ENCODE data around the gene ABCF3. TPM values are rescaled to one million over a fixed set of nuclear protein-coding genes. Genes with fewer than 3 reads are reported as not detected.

The ABCF3 gene
- total and polyA plus RNA-seq, 2 of the 13 experiments (the other 11 are each of a cell fraction or from before 2014, with no cell fraction given), result 38.8 to 46.5 TPM

- Histone ChIP-seq H3K4me1 (ENCODE audit: insufficient read depth, low read length) (peaks cover 7% of the 10 kb centered on the region), H3K79me2 (ENCODE audit: insufficient read depth, low read length) (no peaks in the 10 kb centered on the region), H3K27me3 (ENCODE audit: control insufficient read depth in 1 of 2, insufficient read depth in 2 of 2, low read length in 2 of 2) (no peaks in the 10 kb centered on the region), H3K27ac (ENCODE audit: extremely low read length, insufficient read depth, low read length) (no peak overlapping the region), H3K4me3 (replicated peaks in 1 of 3; ENCODE audit: insufficient read depth in 1 of 3, low read depth in 2 of 3, low read length in 3 of 3) (no peak overlapping the region), H3K4me2 (ENCODE audit: low read depth, low read length) (no peak overlapping the region), H3K9ac (ENCODE audit: insufficient read depth, low read depth, low read length) (no peak overlapping the region), H2AFZ (ENCODE audit: low read length) (no peak overlapping the region), H4K20me1 (ENCODE audit: insufficient read depth, low read length) (no peaks in the 10 kb centered on the region), H3K36me3 (replicated peaks in 1 of 2; ENCODE audit: control insufficient read depth in 1 of 2, insufficient read depth in 2 of 2, low read length in 2 of 2) (peaks cover 26 to 62% of the 10 kb centered on the region in 2 experiments), H3K9me3 (ENCODE audit: low read length) (no peaks in the 10 kb centered on the region)
- BruUV-seq (replicated peaks), result no TSS peak
- ChIA-PET POLR2A (interaction anchor here (1.2 kb wide), 1 partner anchor 98 kb away, joined by 3 read pairs; no protein-coding TSS in a partner anchor), CTCF (ENCODE audit: low intra/inter-chr PET ratio, low total read pairs) (no interaction called here)
- FAIRE-seq, result no peak
- intact Hi-C loops (cut with micrococcal nuclease; ENCODE audit: unreplicated experiment), result no loop called here
- no peak for DNase-seq (ENCODE audit: low spot score)
- in situ Hi-C loops (cut with HindIII; ENCODE audit: extremely low pct_ligation_motif_present, low pct_unique_long_range_greater_than_20kb), result loop anchor here (25.0 kb wide), 1 partner anchor 256 kb away; the partner anchor contains the start of gene PARL
- TF ChIP-seq TBL1XR1 (IDR thresholded peaks at IDR 0.05; ENCODE audit: borderline replicate concordance, low read length, partially characterized antibody) (no peak), PITX1 (CRISPR knock-in tag; IDR thresholded peaks at IDR 0.05) (no peak), ZBTB38 (CRISPR knock-in tag; IDR thresholded peaks at IDR 0.05) (no peak), NR1H2 (CRISPR knock-in tag; IDR thresholded peaks at IDR 0.05; ENCODE audit: borderline replicate concordance, low read depth) (no peak), HNF4A (CRISPR knock-in tag; IDR thresholded peaks at IDR 0.05) (no peak), ATRX (CRISPR knock-in tag; IDR thresholded peaks at IDR 0.05; ENCODE audit: borderline replicate concordance) (no peak), XBP1 (CRISPR knock-in tag; IDR thresholded peaks at IDR 0.05) (no peak), SIX1 (CRISPR knock-in tag; IDR thresholded peaks at IDR 0.05; ENCODE audit: borderline replicate concordance) (no peak), ZNF337 (CRISPR knock-in tag; IDR thresholded peaks at IDR 0.05; ENCODE audit: borderline replicate concordance, low read depth) (no peak), ZNF652 (CRISPR knock-in tag; IDR thresholded peaks at IDR 0.05; ENCODE audit: borderline replicate concordance, low read depth) (no peak), ZNF143 (CRISPR knock-in tag; IDR thresholded peaks at IDR 0.05) (no peak), ZNF205 (CRISPR knock-in tag; IDR thresholded peaks at IDR 0.05) (no peak)
- TF ChIP-seq, protein P1, sequence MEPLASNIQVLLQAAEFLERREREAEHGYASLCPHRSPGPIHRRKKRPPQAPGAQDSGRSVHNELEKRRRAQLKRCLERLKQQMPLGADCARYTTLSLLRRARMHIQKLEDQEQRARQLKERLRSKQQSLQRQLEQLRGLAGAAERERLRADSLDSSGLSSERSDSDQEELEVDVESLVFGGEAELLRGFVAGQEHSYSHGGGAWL (CRISPR knock-in tag; IDR thresholded peaks at IDR 0.05), result no peak
- TF ChIP-seq, protein P2, sequence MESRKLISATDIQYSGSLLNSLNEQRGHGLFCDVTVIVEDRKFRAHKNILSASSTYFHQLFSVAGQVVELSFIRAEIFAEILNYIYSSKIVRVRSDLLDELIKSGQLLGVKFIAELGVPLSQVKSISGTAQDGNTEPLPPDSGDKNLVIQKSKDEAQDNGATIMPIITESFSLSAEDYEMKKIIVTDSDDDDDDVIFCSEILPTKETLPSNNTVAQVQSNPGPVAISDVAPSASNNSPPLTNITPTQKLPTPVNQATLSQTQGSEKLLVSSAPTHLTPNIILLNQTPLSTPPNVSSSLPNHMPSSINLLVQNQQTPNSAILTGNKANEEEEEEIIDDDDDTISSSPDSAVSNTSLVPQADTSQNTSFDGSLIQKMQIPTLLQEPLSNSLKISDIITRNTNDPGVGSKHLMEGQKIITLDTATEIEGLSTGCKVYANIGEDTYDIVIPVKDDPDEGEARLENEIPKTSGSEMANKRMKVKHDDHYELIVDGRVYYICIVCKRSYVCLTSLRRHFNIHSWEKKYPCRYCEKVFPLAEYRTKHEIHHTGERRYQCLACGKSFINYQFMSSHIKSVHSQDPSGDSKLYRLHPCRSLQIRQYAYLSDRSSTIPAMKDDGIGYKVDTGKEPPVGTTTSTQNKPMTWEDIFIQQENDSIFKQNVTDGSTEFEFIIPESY (CRISPR knock-in tag; IDR thresholded peaks at IDR 0.05), result no peak
- TF ChIP-seq, protein P3, sequence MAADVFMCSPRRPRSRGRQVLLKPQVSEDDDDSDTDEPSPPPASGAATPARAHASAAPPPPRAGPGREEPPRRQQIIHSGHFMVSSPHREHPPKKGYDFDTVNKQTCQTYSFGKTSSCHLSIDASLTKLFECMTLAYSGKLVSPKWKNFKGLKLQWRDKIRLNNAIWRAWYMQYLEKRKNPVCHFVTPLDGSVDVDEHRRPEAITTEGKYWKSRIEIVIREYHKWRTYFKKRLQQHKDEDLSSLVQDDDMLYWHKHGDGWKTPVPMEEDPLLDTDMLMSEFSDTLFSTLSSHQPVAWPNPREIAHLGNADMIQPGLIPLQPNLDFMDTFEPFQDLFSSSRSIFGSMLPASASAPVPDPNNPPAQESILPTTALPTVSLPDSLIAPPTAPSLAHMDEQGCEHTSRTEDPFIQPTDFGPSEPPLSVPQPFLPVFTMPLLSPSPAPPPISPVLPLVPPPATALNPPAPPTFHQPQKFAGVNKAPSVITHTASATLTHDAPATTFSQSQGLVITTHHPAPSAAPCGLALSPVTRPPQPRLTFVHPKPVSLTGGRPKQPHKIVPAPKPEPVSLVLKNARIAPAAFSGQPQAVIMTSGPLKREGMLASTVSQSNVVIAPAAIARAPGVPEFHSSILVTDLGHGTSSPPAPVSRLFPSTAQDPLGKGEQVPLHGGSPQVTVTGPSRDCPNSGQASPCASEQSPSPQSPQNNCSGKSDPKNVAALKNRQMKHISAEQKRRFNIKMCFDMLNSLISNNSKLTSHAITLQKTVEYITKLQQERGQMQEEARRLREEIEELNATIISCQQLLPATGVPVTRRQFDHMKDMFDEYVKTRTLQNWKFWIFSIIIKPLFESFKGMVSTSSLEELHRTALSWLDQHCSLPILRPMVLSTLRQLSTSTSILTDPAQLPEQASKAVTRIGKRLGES (CRISPR knock-in tag; IDR thresholded peaks at IDR 0.05; ENCODE audit: borderline replicate concordance), result no peak
- no peak for ATAC-seq
- WGBS (ENCODE audit: low lambda C conversion rate), result 97% methylated on average over 3 of the region's 3 CpGs
Measured at GRCh38 chr3:184143327-184143726, 42.7 kb upstream of the ABCF3 start.

Measured in HepG2 (cell line).